NCI-H187 treated with DMSO at 0.1 percent for 48 hours (cell line): ENCODE results near the gene OSBPL2.

ENCODE experiments used
- DNase-seq: peaks from one replicate; lab custom pipeline; 2025; lab: John Stamatoyannopoulos, UW

OSBPL2 gene

DNA sequence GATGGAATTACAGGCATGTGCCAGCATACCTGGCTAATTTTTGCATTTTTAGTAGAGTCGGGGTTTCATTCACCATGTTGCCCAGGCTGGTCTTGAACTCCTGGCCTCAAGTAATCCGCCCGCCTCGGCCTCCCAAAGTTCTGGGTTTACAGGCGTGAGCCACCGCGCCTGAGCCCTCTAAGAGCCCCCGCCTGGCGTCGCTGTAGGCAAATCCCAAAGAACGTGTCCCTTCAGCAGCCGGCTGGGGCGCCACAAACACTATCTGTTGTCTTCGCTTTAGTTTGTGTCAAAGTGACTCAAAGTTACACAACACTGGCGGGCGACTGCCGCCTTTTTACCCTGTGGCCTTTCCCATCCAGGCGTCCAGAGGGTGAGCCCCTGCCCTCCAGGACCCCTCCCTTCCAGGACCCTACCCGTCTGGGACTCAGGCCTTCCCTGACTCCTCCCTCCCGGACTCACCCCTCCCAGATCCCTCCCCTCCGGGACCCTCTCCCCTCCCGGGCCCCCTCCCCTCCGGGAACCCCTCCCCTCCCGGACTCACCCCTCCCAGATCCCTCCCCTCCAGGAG lies 63.5 kb downstream of the OSBPL2 start:
- DNase-seq: no peak

DNA sequence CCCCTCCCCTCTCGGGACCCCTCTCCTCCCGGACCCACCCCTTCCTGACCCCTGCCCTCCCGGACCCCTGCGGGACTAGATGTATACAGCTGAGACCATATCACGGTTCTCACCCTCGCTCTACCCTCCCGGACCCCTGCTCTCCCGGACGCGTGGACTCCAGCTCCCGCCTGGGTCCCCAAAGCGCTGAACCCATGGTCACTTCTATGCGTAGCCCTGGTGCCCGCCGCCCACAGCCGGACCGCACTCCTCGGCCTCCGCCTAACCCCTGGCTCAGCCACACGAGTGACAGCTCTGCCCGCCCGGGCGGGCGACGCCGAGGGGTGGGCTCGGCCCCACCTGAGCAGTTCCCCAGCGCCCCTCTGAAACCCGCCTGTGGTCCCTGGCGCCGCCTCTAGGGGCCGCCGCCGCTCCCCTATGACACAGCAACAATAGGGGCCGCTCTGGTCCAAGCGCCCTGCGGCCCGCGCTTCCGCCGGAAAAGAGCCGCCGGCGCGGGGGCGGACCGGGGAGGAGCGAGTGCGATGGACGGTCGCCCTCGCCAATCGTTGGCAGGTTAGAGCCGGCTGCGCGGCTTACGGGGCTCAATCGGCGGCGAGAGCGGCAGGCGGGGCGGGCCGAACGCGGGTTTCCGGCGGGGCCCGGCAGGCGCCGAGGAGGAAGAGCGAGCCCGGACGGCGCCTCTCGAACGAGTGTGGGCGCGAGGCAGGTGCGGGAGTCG lies 64.2 kb downstream of the OSBPL2 start, which contains the start of gene ADRM1:
Gene ADRM1 (plus strand): TSS at position 657 of the 721 bp plus-strand sequence. CDS start 572 bp downstream, outside the sequence.
- DNase-seq: peak; percentile 80

- DNase-seq: no peak
Observed at GRCh38 chr20:62303062-62303339, 64.7 kb downstream of the OSBPL2 start.

DNA sequence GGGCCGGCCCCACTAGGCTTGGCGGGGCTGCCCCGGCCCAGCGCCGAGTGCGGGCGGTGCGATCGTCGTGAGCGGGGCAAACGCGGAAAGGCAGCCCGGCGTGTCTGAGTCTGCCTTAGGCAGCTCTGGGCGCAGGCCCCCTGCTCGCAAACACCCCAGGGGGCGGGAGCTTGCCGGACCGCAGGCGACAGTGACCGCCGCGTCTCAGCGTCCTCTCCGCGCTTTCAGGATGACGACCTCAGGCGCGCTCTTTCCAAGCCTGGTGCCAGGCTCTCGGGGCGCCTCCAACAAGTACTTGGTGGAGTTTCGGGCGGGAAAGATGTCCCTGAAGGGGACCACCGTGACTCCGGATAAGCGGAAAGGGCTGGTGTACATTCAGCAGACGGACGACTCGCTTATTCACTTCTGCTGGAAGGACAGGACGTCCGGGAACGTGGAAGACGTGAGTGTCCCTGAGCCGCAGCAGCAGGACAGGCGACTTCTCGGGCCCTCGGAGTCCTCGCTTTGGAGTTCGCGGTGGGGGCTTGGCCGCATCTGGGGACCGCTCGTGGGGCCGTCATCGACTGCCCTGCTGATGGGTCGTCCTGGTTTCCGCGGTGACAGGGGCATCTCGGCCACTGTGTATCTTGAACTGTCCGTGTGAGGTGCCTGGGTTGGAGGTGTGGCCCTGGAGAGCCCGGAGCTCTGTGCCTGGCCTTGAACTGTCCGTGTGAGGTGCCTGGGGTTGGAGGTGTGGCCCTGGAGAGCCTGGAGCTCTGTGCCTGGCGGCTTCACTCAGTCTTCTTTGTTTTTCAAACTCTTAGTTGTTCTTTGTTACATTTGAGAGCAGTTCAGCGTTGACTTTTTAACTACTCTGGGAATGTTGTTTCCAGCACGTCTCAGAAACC lies 65.3 kb downstream of the OSBPL2 start:
- no peak for DNase-seq

- no peak for DNase-seq
Observed at GRCh38 chr20:62304331-62305148, 66.2 kb downstream of the OSBPL2 start.

GRCh38 chr20:62305149-62305764 lies 66.9 kb downstream of the OSBPL2 start:
- DNase-seq: no peak

- no peak for DNase-seq
Observed at GRCh38 chr20:62305765-62306413, 67.6 kb downstream of the OSBPL2 start.

DNA sequence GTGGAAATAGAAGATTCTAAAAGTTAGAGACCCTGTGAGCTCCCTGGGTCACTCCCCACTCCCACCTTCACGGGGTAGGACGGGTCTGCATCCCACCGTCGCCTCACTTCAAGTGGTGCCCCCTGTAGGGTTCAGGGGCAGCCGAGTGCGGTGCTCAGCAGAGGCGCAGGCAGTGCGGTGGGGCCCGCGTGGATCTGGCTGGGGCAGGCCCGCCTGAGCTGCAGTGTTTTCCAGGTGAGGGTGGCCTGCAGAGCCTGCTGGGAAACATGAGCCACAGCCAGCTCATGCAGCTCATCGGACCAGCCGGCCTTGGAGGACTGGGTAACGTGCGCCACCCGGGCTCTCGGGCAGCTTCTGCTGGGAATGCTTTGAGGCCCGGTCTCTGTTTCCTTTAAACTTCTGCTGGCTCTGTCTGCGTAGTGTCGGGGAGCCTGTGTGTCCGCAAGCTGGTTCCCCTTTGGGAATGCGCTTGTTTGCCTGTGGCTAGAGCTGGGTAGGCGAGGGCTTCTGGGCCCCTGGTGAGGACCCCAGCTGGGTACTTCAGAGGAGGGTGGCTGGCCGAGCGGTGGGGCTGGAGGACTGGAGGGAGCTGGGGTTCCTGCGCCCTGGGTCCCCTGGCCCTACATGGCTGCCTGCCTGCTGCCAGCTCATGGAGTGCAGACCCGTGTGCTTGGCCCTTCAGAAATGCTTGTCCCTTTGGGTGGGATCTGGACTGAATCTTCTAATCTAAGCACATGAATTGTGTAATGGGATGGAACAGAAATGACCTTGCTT lies 68.3 kb downstream of the OSBPL2 start:
- DNase-seq: no peak

GRCh38 chr20:62307226-62308101 lies 69.1 kb downstream of the OSBPL2 start:
- no peak for DNase-seq

DNA sequence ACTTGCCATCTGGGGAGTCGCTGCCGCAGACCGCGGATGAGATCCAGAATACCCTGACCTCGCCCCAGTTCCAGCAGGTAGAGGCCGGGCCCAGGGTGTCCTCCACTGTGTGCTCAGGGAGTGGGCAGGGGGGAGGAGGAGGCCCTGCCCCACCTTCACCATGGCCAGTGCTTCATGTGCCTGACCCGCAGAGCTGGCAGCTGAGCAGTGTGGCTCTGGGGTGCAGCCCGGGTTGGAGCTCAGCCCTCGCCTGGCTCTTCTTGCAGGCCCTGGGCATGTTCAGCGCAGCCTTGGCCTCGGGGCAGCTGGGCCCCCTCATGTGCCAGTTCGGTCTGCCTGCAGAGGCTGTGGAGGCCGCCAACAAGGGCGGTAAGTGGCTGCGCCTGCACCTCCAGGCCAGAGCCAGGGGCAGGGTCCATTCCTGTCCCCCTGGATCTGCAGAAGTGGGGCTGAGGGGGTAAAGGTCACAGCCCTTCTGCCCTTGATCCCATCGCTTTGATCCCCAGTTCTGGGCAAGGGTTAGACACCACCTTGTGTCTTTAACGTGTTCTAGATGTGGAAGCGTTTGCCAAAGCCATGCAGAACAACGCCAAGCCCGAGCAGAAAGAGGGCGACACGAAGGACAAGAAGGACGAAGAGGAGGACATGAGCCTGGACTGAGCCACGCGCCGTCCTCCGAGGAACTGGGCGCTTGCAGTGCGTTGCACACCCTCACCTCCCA lies 69.9 kb downstream of the OSBPL2 start:
- DNase-seq: no peak

- no peak for DNase-seq
Observed at GRCh38 chr20:62309198-62309944, 71.0 kb downstream of the OSBPL2 start.

DNA sequence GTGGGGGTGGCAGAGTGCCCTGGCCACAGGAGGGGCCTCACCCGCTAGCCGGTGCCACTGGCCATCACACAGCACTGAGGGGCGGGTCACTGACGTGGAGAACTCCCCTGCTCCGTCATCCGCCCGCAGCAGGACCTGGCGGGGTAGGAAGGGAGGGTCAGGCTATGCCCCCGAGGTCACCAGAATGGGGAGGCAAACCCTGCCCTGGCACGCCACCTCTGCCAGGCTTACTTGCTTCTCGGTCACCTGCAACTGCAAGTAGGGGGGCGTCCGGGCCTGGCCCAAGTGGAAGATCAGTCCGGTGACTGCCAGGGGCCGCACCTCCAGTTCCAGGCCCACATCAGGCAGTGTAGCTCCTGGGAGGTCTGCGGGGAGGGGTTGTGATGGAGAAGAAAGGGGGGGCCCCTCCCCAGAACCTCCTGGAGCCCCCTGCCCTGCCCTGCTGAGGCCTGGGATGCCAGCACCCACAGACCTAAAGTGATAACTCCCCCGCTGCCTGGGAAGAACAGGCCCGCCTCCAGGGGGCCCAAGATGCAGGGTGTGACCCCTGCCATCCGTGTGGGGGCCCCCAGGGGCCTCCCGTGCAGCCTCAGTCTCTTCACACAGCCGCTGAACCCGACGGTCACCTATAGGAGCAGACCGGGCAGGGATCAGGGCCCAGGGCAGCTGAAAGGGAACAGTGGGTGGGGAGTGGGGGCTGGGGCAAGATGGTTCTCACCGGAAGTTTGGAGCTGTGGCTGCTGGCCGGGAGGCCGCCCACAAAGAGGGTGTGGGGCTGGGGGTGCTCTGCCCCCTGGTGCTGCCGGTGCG lies 71.8 kb downstream of the OSBPL2 start:
- DNase-seq: no peak

DNA sequence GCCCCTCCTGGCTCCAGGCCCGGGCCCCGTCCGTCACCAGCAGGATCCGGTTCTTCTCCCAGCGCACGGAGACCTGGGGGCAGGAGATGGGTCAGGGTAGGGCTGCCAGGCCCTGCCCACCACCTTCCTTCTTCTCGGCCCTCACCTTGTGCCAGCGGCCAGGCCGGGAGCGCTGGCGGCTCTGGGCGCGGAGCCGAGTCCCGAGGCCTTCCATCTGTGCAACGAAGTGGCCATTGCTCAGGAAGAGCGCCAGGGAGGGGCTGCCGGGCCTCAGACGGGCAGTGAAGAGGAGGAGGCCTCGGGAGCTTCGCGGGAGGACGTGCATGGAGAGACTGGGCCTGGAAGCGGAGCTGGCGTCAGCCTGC lies 72.4 kb downstream of the OSBPL2 start:
- no peak for DNase-seq

GRCh38 chr20:62311150-62311549 lies 72.8 kb downstream of the OSBPL2 start:
- DNase-seq: no peak

- DNase-seq: no peak
Observed at GRCh38 chr20:62311832-62312661, 73.7 kb downstream of the OSBPL2 start.

- DNase-seq: no peak
Observed at GRCh38 chr20:62312662-62312977, 74.3 kb downstream of the OSBPL2 start.
